Activated CD4-positive, alpha-beta T cell treated with anti-CD3 and anti-CD28 coated beads, Interleukin-2, Interleukin-4, amounts not matched to agents 100 ng/mL and 50 ng/mL, durations not matched to agents 16 hours and 8 hours (primary cell): Measurements from ENCODE around the gene SLC52A3.

Experiments used
- DNase-seq: peaks from one replicate; pipeline ENCODE4 v3.0.0-alpha.2; 2020; ENCODE audit warnings: low spot score

The SLC52A3 gene

DNA sequence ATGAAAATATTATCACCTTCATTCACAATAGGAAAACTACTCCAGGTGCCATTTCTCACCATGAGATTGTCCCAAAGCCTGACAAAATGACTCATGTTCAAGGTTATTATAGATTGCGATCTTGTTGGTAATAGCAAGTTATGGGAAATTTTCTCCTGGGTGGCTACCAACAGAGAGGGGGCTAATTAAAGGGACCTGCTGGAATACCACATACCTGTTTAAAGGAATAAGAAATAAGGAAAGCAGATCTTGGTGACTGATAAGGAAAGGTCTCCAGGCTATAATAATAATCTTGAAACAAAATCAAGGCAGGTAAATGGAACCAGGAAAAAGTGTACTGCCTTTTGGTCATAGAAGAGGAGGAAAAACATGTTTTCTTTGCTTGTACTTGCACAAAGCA, 1.4 kb downstream of the SLC52A3 start:
- DNase-seq = no peak

- no peak for DNase-seq
Measured at GRCh38 chr20:764255-764654, 4.0 kb downstream of the SLC52A3 start.

DNA sequence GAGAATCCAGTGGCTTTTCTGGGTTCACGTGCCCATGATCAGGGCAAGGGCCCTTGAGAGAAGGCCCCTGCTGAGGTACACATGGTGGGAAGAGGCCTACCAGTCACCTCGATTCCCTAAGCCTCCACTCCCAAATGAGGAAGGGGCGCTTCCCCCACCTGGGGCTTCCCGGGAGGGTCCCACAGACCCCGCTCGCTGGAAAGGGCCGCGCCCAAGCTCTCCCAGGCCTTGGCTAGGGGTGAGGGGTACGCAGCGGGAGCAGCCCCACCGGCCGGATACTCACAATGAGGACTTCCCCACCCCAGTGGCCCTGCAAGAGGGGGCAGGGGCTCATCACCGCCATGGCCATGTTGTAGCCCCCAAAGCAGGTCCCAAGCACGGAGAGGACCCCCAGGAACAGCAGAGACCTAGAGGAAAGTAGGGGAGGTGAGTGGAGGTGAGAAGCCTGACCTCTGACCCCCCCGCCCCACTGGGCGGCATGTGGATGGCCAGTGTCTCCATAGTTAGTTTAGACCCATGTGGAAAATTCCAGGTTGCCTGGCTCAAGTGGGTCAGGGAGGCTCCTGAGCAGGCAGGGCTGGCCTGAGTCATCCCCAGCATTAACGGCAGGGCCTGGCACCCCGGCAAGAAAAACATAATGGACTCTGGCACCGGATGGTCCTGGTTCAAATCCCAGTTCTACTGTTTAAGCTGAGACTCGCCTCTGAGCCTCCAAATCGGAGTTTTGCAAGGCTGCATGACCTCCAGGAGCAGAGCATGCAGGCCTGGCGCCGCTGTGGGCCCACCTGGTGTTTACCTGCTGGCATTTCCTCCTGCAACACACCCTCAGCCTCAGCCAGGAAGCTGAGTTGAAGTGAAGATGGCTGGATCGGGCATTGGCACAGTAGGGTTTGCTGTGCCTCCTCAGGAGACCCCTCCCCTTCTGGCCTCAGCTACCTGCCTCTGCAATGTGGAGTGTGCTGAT, 6.6 kb downstream of the SLC52A3 start:
- DNase-seq = no peak

DNA sequence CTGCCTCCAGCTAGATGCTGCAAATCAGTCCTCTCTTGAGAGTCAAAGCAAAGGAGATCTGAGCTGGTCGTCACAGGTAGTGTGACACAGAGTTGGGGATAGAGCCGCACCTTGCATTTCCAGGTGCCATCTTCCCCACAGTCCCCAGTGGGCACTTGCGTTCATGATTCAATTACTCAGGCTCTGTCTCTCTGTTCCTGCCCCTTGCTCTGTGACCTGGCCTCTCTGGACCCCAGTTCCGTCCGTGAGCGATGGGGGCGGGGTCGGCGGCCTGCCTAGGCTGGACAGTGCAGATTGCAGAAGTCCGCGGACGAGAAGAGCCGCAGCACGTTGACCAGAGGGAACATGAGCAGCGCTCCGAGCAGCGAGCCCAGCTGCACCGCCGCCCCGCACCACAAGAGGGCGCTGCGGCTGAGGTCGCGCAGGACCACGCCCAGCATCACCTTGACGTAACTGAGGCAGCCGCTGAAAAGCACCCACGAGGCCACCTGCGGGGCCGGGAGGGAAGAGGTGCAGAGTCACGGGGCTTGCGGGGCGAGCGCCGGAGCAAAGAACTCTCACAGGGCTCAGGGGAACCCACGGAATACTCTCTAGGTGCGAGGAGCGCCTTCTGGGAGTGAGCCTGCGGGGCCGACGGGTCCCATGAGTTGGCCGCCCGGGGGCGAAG, 7.4 kb downstream of the SLC52A3 start:
- DNase-seq = peak; percentile 46

GRCh38 chr20:757506-757905, 10.8 kb downstream of the SLC52A3 start:
- no peak for DNase-seq

DNA sequence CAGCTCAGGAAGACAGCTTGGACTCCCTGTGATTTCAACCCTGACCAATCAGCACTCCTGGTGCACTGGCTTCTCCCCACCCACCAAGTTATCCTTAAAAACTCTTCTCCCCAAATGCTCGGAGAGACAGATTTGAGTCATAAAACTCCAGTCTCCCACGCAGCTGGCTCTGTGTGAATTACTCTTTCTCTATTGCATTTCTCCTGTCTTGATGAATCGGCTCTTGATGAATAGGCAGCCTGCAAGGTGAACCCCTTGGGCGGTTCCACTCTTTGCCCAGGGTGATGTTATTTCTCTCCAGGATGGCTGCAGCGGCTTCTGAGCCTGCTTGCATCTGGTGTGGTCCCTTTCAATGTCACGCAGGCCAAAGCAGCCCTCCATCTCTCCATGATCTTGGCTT, 12.4 kb downstream of the SLC52A3 start:
- no peak for DNase-seq

DNA sequence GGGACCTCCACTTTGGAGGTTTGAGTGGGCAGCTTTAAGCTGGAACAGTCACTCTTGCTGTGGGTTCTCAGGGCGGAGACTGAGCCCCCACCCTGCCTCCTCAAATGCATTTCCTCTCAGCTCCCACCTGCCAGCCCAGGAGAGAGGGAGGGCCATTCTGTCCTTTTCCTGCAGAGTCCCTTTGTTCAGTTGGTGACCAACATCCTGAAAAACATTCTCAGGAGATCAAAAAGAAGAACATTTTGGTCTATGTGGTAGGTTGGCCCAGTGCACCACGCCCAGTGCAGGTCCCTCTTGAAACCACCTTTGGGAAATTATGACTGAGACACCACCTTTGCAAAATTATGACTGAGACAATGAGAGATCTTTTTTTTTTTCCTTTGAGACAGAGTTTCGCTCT, 13.4 kb downstream of the SLC52A3 start:
- no peak for DNase-seq

DNA sequence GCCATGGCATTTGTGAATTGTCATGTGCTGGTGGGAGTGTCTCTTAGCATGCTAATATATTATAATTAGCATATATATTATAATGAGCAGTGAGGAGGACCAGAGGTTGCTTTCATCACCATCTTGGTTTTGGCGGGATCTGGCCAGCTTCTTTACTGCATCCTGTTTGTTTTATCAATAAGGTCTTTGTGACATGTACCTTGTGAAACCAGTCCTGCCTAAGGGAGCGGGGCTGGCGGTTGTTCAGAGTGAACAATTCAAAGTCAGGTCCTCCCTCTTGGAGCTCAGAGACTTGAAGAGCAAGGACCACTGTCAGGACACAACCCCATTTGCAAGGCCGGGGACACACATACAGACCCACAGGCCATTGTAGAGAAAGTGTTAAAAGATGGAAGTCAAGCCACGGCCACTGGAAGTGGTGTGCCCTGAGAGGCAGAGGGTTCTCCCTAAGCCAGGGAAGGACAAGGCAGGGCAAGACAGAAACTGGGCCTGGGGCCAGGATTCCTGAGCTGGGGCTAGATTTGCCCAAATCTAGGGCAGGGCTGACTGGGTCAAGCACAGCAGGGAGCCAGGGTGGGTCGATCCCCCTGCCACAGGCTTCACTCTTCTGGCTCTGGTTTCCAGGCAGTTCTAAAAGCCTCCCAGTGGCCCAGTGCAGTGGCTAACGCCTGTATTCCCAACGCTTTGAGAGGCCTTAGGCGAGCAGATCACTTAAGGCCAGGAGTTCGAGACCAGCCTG, 14.2 kb downstream of the SLC52A3 start:
- DNase-seq = no peak

DNA sequence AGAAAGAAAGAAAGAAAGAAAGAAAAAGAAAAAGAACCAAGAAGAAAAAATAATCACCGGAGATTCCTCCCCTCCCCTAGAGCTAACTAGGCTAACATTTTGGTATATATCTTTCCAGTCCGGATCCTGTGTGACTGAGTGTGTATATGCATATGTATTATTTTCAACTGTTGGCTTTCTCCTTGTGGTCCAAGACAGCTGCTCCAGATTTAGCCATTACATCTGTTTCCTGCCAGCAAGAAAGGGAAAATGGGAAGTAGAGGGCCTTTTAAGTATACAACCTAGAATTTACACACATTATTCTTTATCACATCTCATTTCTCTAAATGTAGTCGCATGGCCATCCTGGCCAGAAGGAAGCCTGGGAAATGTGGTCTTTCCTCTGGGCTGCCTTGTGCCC, 15.2 kb downstream of the SLC52A3 start:
- no peak for DNase-seq

DNA sequence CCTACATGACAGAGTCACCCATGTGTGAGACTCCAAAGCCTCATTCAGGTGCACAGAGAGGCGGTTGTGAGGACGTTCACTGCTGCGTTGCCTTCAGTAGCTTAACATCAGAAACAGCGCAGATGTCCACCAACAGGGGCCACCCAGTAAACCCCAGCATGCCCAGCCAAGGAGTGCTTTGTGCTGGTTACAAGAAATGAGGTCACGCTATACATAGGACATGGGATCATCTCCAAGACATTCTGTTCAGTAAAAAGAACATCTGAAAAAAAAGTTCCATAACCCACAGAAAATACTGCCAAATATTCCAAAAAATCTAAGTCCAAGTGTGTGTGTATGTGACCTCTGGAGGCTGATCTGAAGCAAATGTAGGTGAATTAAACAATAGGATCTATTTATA, 16.0 kb downstream of the SLC52A3 start:
- DNase-seq = no peak

GRCh38 chr20:751761-752160, 16.5 kb downstream of the SLC52A3 start:
- no peak for DNase-seq

DNA sequence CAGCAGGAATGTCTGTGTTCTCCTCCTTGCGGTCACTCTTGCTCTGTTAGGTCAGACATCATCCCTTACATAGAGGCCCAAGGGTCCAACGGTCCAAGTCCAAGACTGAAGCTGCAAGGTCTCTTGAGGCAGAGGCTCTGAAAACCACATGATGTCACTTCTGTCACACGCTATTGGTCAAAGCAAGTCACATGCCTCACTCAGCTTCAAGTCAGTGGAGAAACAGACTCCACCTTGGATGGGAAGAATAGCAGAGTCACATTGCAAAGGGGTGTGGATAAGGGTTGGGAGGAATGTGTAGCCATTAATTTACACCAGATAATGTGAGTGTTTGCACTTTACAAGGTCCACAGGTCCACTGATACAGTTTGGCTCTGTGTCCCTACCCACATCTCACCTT, 17.5 kb downstream of the SLC52A3 start:
- DNase-seq = no peak

DNA sequence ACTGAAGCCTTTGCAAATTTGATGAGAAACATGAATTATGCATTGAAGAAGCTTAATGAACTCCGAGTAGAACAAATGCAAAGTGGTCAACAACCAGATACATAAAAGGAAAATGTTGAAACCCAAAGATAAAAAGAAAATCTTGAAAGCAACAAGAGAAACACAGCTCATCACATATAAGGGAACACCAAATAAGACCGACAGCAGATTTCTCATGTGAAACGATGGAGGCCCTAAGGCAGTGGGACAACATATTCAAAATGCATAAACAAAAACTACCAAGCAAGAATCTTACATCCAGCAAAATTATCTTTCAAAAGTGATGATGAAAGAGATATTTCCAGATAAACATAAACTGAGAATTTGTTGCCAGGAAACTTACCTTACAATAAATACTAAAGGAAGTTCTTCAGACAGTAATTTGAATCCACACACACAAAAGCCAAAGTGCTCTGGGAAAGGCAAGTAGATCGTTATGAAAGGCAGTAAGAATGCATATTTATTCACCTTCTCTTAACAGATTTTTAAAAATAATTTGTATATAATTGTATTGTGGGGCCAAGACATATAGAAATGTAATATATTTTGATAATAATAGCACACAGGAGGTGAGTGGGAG, 22.5 kb downstream of the SLC52A3 start:
- no peak for DNase-seq

- no peak for DNase-seq
Measured at GRCh38 chr20:742156-742555, 26.1 kb downstream of the SLC52A3 start.

DNA sequence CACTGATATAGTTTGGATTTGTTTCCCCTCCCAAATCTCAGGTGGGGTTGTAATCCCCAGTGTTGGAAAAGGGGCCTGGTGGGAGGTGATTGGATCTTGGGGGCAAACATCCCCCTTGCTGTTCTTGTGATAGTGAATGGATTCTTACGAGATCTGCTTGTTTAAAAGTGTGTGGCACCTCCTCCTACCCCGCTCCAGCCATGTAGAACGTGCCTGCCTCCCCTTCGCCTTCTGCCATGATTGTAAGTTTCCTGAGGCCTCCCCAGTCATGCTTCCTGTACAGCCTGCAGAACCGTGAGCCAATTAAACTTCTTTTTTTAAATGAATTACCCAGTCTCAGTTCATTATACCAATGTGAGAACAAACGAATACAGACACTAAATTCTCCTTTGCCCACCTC, 26.7 kb downstream of the SLC52A3 start:
- no peak for DNase-seq

DNA sequence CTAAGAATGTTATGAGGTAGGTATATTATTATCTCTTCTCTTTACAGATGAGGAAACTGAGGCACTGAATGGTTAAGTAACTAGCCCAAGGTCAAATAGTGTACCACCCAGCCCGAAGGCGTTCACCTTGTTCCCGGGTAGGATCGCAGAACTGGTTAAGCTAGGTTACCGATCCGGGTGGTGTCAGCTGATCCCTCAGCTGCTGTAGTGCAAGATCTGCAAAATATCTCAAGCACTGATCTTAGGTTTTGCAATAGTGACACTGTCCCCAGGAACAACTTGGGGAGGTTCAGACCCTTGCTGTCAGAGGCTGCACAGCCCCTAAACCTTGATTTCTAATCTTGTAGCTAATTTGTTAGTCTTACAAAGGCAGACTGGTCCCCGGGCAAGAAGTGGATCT, 28.1 kb downstream of the SLC52A3 start:
- no peak for DNase-seq

DNA sequence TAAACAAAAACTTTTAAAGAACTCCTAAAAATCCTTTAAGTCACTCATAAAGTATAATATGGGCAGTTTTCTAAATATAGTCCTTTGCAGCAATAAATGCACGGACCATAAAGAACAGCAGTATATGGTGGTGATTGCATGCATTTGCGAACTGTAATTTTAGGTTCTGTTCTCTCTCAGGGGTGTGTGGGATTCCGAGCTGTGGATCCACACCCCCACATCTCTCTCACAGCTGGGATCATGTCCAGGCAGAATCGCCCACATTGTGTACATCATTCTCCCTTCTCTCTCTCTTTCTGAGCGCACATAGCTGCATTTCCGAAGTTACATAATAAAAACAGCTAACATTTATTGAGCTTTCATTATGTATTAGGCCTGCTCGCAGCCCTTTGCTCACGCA, 28.6 kb downstream of the SLC52A3 start:
- no peak for DNase-seq

- no peak for DNase-seq
Measured at GRCh38 chr20:733861-734260, 34.4 kb downstream of the SLC52A3 start.

DNA sequence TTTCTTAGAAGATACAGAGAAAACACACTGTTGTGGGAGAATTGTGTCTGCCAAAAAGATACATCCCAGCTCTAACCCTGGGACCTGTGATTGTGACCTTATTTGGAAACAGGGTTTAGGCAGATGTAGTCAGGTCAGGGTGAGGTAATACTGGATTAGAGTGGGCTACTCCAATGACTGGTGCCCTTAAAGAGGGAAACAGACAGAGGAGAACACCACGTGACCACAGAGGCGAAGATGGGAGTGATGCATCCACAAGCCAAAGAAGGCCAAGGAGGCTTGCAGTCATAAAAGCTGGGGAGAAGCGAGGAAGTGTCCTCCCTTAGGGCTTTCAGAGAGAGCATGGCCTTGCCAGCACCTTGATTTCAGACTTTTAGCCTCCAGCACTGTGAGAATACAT, 35.6 kb downstream of the SLC52A3 start:
- DNase-seq = no peak

- DNase-seq = no peak
Measured at GRCh38 chr20:731891-732560, 36.3 kb downstream of the SLC52A3 start.

DNA sequence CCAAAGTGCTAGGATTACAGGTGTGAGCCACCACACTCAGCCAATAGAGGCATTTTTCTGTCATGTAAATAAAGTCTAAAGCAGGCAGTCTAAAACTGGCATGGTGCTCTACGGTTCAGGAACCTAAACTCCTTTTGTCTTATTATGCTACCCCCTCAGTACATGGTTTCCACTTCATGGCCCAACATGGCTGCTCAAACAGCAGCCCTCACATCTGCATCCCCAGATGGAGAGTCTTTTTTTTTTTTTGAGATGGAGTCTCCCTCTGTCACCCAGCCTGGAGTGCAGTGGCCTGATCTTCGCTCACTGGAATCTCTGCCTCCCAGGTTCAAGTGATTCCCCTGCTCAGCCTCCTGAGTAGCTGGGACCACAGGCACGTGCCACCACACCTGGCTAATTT, 38.3 kb downstream of the SLC52A3 start:
- no peak for DNase-seq
